ENCODE data around the gene U2AF2. TPM values are rescaled to one million over a fixed set of nuclear protein-coding genes. Genes with fewer than 3 reads are reported as not detected.

Gene U2AF2
- total RNA-seq, 3 donors from 2014 or later (not counting 1 experiment from before 2014, with no cell fraction given), result 304 to 322 (median 321) TPM

DNA sequence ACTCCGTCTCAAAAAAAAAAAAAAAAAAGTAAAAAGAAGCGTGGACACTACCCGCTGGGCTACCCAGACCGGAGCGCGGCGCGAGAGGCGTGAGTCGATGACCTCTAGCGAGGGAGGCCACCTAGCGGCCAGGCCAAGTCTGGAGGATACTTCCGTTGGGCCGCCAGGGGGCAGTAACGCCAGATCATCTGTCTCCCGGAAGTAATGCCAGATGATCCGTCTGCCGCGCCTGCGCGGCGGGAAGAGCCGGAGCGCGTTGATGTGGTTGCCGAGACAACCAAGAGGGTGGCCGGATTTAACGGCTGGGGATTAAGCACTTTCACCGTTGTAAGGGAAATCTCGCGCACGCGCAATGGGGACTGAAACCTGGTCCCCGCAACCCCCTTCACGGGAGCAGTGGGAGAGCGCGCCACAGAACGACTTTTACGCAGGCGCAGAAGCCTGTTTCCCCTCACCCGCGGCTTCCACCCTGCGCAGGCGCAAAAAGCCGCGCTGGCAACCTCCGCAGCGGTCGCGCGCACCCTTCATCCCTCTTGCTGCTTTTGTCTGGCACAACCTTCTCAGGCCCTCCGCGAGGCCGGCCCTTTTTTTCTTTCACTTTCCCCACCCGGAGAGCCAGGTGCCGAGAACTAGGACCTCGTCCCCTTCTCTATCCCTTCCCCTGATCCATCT lies 1.0 kb upstream of the U2AF2 start:
- intact Hi-C loops (cut with micrococcal nuclease), result loop anchor here (1.0 to 10.0 kb wide), 6 partner anchors 18 to 1459 kb away; partner anchors contain the start of genes EPN1, TSEN34 and ZSCAN5A
- Histone ChIP-seq H3K4me3 (ENCODE audit: low read length) (peak overlapping the region; percentile 65), H3K27me3 (ENCODE audit: control insufficient read depth, insufficient read depth, low read length) (no peaks in the 10 kb centered on the region), H3K9me3 (ENCODE audit: control insufficient read depth, insufficient read depth, low read length) (no peaks in the 10 kb centered on the region), H3K36me3 (ENCODE audit: control insufficient read depth, insufficient read depth, low read length) (peaks cover 5% of the 10 kb centered on the region), H3K4me1 (ENCODE audit: control insufficient read depth, insufficient read depth, low read length) (peaks cover 50% of the 10 kb centered on the region), H3K27ac (ENCODE audit: low read length) (peak overlapping the region; percentile 100)
- peak; percentile 50 to 75 (median 67) for ATAC-seq
- peaks cover 0 to 7% of the 10 kb centered on the region in 2 donors for H3K27me3 Mint-ChIP-seq (ENCODE audit: low read depth in 2 of 2)
- DNase-seq, result peak; percentile 98 to 100
- H3K27ac Mint-ChIP-seq, result peak overlapping the region; percentile 99 to 100
- H3K4me1 Mint-ChIP-seq, result peaks cover 38 to 53% of the 10 kb centered on the region in 2 donors
- TF ChIP-seq, protein P1, sequence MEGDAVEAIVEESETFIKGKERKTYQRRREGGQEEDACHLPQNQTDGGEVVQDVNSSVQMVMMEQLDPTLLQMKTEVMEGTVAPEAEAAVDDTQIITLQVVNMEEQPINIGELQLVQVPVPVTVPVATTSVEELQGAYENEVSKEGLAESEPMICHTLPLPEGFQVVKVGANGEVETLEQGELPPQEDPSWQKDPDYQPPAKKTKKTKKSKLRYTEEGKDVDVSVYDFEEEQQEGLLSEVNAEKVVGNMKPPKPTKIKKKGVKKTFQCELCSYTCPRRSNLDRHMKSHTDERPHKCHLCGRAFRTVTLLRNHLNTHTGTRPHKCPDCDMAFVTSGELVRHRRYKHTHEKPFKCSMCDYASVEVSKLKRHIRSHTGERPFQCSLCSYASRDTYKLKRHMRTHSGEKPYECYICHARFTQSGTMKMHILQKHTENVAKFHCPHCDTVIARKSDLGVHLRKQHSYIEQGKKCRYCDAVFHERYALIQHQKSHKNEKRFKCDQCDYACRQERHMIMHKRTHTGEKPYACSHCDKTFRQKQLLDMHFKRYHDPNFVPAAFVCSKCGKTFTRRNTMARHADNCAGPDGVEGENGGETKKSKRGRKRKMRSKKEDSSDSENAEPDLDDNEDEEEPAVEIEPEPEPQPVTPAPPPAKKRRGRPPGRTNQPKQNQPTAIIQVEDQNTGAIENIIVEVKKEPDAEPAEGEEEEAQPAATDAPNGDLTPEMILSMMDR (IDR thresholded peaks at IDR 0.05), result peak; percentile 99
- H3K36me3 Mint-ChIP-seq, result no peaks in the 10 kb centered on the region
- no peaks in the 10 kb centered on the region for H3K9me3 Mint-ChIP-seq
- WGBS (ENCODE audit: insufficient coverage), result under 1% methylated on average over 57 of the region's 57 CpGs
- H3K4me3 Mint-ChIP-seq, result peak overlapping the region; percentile 100

- H3K27ac Mint-ChIP-seq, result peak overlapping the region; percentile 99 to 100
- intact Hi-C loops (cut with micrococcal nuclease), result loop anchor here (1.0 to 10.0 kb wide), 6 partner anchors 19 to 1460 kb away; partner anchors contain the start of genes EPN1, TSEN34 and ZSCAN5A
- Histone ChIP-seq H3K36me3 (ENCODE audit: control insufficient read depth, insufficient read depth, low read length) (peaks cover 8% of the 10 kb centered on the region), H3K9me3 (ENCODE audit: control insufficient read depth, insufficient read depth, low read length) (no peaks in the 10 kb centered on the region), H3K4me1 (ENCODE audit: control insufficient read depth, insufficient read depth, low read length) (peaks cover 49% of the 10 kb centered on the region), H3K4me3 (ENCODE audit: low read length) (peak overlapping the region; percentile 65), H3K27ac (ENCODE audit: low read length) (peak overlapping the region; percentile 100), H3K27me3 (ENCODE audit: control insufficient read depth, insufficient read depth, low read length) (no peaks in the 10 kb centered on the region)
- TF ChIP-seq, protein P1 (IDR thresholded peaks at IDR 0.05), result no peak
- H3K27me3 Mint-ChIP-seq (ENCODE audit: low read depth in 2 of 2), result peaks cover 0 to 7% of the 10 kb centered on the region in 2 donors
- ATAC-seq (peak; percentile 75 to 87 (median 75)), DNase-seq (peak; percentile 99 to 100)
- under 1% methylated on average over 51 of the region's 52 CpGs for WGBS (ENCODE audit: insufficient coverage)
- peaks cover 44 to 56% of the 10 kb centered on the region in 2 donors for H3K4me1 Mint-ChIP-seq
- no peaks in the 10 kb centered on the region for H3K9me3 Mint-ChIP-seq
- no peaks in the 10 kb centered on the region for H3K36me3 Mint-ChIP-seq
- peak overlapping the region; percentile 100 for H3K4me3 Mint-ChIP-seq
Observed at GRCh38 chr19:55654323-55654867, 440 bp upstream of the U2AF2 start.

DNA sequence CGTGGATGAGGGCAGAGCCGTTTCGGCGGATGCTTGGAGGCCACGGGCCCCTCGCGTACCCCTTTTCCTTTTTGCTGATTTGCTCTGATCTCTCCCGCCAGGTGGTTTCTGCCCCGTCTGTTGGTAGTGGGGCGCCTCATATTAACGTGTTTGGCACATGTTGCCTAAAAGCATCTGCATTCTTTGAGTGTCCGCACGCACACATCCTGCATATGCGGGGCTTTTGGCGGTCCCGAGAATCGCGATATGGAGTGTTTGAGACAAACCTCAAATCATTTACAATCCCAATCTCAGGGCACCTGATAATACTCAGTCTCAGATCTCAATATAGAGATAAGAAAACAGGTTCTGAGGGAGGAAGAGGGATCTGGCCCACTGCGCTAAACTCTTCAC lies 809 bp downstream of the U2AF2 start:
- peak overlapping the region; percentile 99 to 100 for H3K27ac Mint-ChIP-seq
- H3K27me3 ChIP-seq (ENCODE audit: control insufficient read depth, insufficient read depth, low read length), result no peaks in the 10 kb centered on the region
- no peaks in the 10 kb centered on the region for H3K9me3 Mint-ChIP-seq
- H3K4me3 Mint-ChIP-seq, result peak overlapping the region; percentile 100
- peaks cover 20% of the 10 kb centered on the region for H3K36me3 ChIP-seq (ENCODE audit: control insufficient read depth, insufficient read depth, low read length)
- H3K27me3 Mint-ChIP-seq (ENCODE audit: low read depth in 2 of 2), result peaks cover 0 to 3% of the 10 kb centered on the region in 2 donors
- H3K27ac ChIP-seq (ENCODE audit: low read length), result peak overlapping the region; percentile 100
- TF ChIP-seq, protein P1 (IDR thresholded peaks at IDR 0.05), result no peak
- H3K36me3 Mint-ChIP-seq, result no peaks in the 10 kb centered on the region
- H3K4me3 ChIP-seq (ENCODE audit: low read length), result peak overlapping the region; percentile 65
- peaks cover 48 to 63% of the 10 kb centered on the region in 2 donors for H3K4me1 Mint-ChIP-seq
- peaks cover 57% of the 10 kb centered on the region for H3K4me1 ChIP-seq (ENCODE audit: control insufficient read depth, insufficient read depth, low read length)
- WGBS (ENCODE audit: insufficient coverage), result under 1% methylated on average over 19 of the region's 19 CpGs
- DNase-seq, result no peak
- intact Hi-C loops (cut with micrococcal nuclease), result loop anchor here (2.0 to 10.0 kb wide), 3 partner anchors 19 to 1461 kb away; partner anchors contain the start of genes EPN1, TSEN34 and ZSCAN5A
- ATAC-seq, result no peak
- H3K9me3 ChIP-seq (ENCODE audit: control insufficient read depth, insufficient read depth, low read length), result no peaks in the 10 kb centered on the region

Measured in natural killer cell (primary cell).